22Rv1 (cell line): ENCODE data around the gene TGM4.

Experiments
- CTCF ChIP-seq: fragments of 450-650 bp; IDR thresholded peaks from 2 replicates; pipeline ENCODE4 v1.5.1; 2017; ENCODE audit warnings: mild to moderate bottlenecking
- ZFX ChIP-seq: fragments of 450-650 bp; IDR thresholded peaks from 2 replicates; pipeline ENCODE4 v1.6.1; 2017; ENCODE audit warnings: antibody characterized with exemption, borderline replicate concordance

- TF ChIP-seq CTCF (no peak), ZFX (no peak)
These were observed at the start of gene TGM4 for GRCh38 chr3:44874308-44874707.
